GM18873 (cell line): ENCODE measurements around the gene PARD3.
"Not testable (repeated sequence)": the region's sequence is repeated elsewhere in the genome, so short reads cannot be mapped to it uniquely, and the experiment has no call there.

Source experiments
- ATAC-seq: cut with Tn5 transposase; IDR thresholded peaks from one replicate; pipeline ENCODE4 v1.9.1; 2021; ENCODE audit warnings: mild to moderate bottlenecking, moderate library complexity, moderate number of reproducible peaks; ENCODE audit not compliant: unreplicated experiment, low FRiP score

PARD3 gene

DNA sequence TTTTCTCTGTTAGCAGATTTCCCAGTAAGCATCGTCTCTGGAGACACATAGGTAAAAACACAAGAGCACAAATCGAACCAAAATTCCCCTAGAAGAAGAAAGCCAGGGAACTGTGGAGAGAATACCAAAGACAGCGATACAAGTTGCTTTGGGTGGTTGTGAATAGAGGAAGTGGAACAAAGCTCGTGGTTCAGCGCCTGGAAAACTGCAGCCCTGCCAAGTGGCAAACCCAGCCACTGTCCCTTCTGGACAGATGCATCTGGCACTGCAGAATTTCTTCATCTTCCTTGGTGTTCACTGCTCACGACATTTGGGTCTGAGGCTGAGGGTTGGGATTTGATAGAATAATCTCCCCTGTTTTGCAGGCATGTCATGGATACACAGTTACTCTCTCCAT lies 733.8 kb downstream of the PARD3 start:
- no peak for ATAC-seq

GRCh38 chr10:34080485-34081346 lies 734.4 kb downstream of the PARD3 start:
- ATAC-seq = no peak

GRCh38 chr10:34079702-34080484 lies 735.2 kb downstream of the PARD3 start:
- no peak for ATAC-seq

GRCh38 chr10:34078745-34079470 lies 736.2 kb downstream of the PARD3 start:
- ATAC-seq = no peak

- ATAC-seq = no peak
Observed at GRCh38 chr10:34078017-34078744, 736.9 kb downstream of the PARD3 start.

DNA sequence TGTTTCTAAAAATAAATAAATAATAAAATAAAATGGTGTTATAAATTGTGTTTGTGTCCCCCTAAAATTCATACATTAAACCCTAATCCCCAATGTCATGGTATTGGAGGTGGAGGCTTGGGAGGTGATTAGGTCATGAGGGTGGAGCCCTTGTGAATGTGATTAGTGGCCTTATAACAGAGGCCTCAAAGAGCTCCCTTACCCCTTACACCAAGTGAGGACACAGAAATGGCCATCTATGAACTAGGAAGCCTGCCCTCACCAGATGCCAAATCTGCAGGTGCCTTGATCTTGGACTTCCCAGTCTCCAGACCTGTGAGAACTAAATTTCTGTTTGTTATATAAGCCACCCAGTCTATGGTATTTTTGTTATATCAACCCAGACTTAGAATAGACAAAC lies 738.7 kb downstream of the PARD3 start:
- ATAC-seq = no peak

DNA sequence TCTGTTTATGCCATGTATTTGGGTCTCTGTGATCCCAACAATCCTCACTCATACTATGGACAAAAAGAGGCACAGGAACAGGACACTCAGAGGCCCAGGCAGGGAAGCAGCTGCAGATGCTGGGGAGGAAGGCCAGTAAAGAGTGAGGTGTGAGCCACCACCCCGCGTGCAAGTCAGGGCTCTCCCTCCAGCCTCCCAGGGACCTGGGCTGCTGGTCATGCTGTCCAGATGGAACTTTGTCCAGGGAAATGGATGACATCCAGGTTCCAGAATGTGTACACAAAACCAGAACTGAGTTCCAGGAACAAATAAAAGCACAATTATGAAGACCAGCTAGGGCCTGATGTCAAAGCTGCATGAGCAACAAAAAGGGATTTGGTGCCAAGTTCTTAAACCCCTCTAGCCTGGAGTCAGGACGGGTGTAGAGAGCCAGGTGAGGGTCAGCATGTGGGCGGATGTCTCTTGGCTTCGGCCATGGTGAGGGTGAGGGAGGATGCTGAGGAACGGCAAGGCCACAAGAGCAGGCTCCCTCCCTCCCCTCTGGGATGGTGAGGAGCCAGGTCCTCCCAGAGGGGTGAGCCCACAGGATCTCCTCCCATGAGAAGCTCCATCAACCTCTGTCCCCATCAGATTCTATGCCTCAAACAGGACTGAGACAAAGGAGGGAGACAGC lies 739.7 kb downstream of the PARD3 start:
- no peak for ATAC-seq

- no peak for ATAC-seq
Observed at GRCh38 chr10:34074051-34074450, 741.0 kb downstream of the PARD3 start.

DNA sequence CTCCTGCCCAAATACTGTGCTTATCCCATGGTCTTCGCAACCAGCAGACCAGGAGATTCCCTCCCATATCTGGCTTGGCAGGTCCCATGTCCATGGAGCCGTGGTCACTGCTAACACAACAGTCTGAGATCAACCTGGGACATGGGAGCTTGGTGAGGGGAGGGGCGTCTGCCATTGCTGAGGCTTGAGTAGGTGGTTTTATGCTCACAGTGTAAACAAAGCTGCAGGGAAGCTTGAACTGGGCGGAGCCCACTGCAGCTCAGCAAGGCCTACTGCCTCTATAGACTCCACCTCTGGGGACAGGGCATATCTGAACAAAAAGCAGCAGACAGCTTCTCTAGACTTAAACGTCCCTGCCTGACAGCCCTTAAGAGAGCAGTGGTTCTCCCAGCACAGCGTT lies 747.4 kb downstream of the PARD3 start:
- not testable (repeated sequence) for ATAC-seq

GRCh38 chr10:34063592-34063991 lies 751.5 kb downstream of the PARD3 start:
- no peak for ATAC-seq

GRCh38 chr10:34061841-34062240 lies 753.3 kb downstream of the PARD3 start:
- ATAC-seq = no peak
